Measurements from ENCODE around the gene ADAM30.

DNA sequence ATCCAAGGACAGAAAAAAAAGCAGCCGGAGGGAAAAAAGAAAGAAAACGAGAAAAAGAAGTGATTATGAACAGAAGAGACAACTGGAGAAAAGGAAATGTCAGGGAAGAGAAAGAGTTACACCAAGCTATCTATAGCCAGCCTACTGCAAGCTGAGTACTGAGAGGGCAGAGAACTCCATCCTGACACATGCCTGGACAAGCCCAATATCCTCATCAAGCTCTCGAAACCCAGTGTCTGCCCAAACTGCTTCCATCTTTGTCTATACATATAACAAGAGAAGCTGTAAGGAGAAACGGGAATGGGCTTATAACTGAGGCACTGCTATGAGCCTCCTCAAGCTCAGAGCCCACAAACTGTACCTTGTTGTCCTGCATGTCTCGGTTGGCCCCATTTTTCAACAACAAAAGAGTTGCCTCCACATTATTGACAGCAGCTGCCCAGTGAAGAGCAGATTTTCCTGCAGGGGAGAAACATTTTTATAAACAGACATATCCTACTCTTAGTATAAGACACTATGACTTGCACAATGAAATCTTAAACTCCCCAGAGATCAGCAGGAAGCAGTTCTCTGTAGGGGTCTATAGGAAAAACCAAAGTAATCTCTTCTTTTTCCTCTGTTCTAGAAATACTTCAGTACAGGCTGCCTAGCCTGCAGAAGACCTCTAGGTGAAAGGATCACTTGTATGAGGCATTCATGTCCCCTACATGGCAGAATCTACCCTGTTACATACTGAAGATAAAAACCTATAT lies 21.2 kb upstream of the ADAM30 start:
- TF ChIP-seq, protein P1, sequence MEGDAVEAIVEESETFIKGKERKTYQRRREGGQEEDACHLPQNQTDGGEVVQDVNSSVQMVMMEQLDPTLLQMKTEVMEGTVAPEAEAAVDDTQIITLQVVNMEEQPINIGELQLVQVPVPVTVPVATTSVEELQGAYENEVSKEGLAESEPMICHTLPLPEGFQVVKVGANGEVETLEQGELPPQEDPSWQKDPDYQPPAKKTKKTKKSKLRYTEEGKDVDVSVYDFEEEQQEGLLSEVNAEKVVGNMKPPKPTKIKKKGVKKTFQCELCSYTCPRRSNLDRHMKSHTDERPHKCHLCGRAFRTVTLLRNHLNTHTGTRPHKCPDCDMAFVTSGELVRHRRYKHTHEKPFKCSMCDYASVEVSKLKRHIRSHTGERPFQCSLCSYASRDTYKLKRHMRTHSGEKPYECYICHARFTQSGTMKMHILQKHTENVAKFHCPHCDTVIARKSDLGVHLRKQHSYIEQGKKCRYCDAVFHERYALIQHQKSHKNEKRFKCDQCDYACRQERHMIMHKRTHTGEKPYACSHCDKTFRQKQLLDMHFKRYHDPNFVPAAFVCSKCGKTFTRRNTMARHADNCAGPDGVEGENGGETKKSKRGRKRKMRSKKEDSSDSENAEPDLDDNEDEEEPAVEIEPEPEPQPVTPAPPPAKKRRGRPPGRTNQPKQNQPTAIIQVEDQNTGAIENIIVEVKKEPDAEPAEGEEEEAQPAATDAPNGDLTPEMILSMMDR (IDR thresholded peaks at IDR 0.05; ENCODE audit: low read length), result no peak
- no peak for TF ChIP-seq EZH2 (IDR thresholded peaks at IDR 0.05; ENCODE audit: borderline replicate concordance, low read length)
